Duodenal mucosa (tissue), 2 donors: Measurements from ENCODE around the gene XRN2.

Experiments used
- H3K27ac ChIP-seq: one replicate; pipeline ENCODE4 v1.7.0; 2013; ENCODE audit warnings: low read depth, low read length
- H3K27me3 ChIP-seq, 2 donors: one replicate each; pipeline ENCODE4 v1.7.0; 2013; ENCODE audit warnings: low read length in 2 of 2, control low read depth in 1 of 2; ENCODE audit not compliant: insufficient read depth in 2 of 2, control insufficient read depth in 1 of 2
- H3K36me3 ChIP-seq, 2 donors: one replicate each; pipeline ENCODE4 v1.7.0; 2013; ENCODE audit warnings: low read length in 2 of 2, control low read depth in 1 of 2; ENCODE audit not compliant: insufficient read depth in 2 of 2, control insufficient read depth in 1 of 2
- H3K4me1 ChIP-seq, 2 donors: one replicate each; pipeline ENCODE4 v1.7.0; 2013; ENCODE audit warnings: low read length in 2 of 2, control low read depth in 1 of 2; ENCODE audit not compliant: insufficient read depth in 2 of 2, control insufficient read depth in 1 of 2
- H3K4me3 ChIP-seq, 2 donors: one replicate each; pipeline ENCODE4 v1.7.0; 2013; ENCODE audit warnings: low read length in 2 of 2, low read depth in 1 of 2
- H3K9ac ChIP-seq, 2 donors: one replicate each; pipeline ENCODE4 v1.7.0; 2013; ENCODE audit warnings: low read length in 2 of 2, low read depth in 1 of 2
- H3K9me3 ChIP-seq, 2 donors: one replicate each; pipeline ENCODE4 v1.7.0; 2013; ENCODE audit warnings: low read length in 2 of 2, control low read depth in 1 of 2; ENCODE audit not compliant: control insufficient read depth in 1 of 2

Gene XRN2

GRCh38 chr20:21344206-21344900 lies 41.2 kb downstream of the XRN2 start:
- H3K4me1 ChIP-seq = no peaks in the 10 kb centered on the region
- H3K27ac ChIP-seq = no peak overlapping the region
- peaks cover 24 to 56% of the 10 kb centered on the region in 2 donors for H3K36me3 ChIP-seq
- H3K4me3 ChIP-seq = no peak overlapping the region
- H3K27me3 ChIP-seq = no peaks in the 10 kb centered on the region
- H3K9ac ChIP-seq = no peak overlapping the region
- H3K9me3 ChIP-seq = no peaks in the 10 kb centered on the region

DNA sequence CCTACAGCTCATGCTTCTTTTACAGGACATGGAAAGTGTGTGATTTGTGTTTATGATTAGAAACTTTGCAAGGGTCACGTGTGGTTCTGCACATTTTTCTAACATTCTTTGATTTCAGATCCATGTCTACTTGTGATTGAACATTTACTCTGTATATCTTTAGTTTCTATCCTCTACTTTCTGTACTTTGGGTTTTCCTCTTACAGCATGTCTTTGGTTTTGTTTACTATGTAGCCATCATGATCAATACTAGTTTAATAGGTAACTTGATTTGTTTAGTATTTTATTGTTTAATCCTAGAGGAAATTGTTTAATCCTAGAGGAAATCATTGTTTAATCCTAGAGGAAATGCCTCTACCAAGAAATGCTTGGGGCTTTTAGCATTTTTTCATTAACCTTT lies 41.8 kb downstream of the XRN2 start:
- Histone ChIP-seq H3K9me3 (no peaks in the 10 kb centered on the region), H3K9ac (no peak overlapping the region), H3K27ac (no peak overlapping the region), H3K36me3 (peaks cover 24 to 56% of the 10 kb centered on the region in 2 donors), H3K4me1 (no peaks in the 10 kb centered on the region), H3K4me3 (no peak overlapping the region), H3K27me3 (no peaks in the 10 kb centered on the region)

GRCh38 chr20:21352703-21353102 lies 49.6 kb downstream of the XRN2 start:
- peaks cover 5 to 42% of the 10 kb centered on the region in 2 donors for H3K36me3 ChIP-seq

GRCh38 chr20:21353236-21353635 lies 50.1 kb downstream of the XRN2 start:
- Histone ChIP-seq H3K9ac (no peak overlapping the region), H3K27me3 (no peaks in the 10 kb centered on the region), H3K9me3 (no peaks in the 10 kb centered on the region), H3K4me3 (no peak overlapping the region), H3K4me1 (no peaks in the 10 kb centered on the region), H3K36me3 (peaks cover 7 to 44% of the 10 kb centered on the region in 2 donors), H3K27ac (no peak overlapping the region)

More at GRCh38 chr20:21352703-21353102, 49.6 kb downstream of the XRN2 start:
- H3K9ac ChIP-seq = no peak overlapping the region
- H3K4me3 ChIP-seq = no peak overlapping the region
- no peak overlapping the region for H3K27ac ChIP-seq
- H3K4me1 ChIP-seq = no peaks in the 10 kb centered on the region
- no peaks in the 10 kb centered on the region for H3K9me3 ChIP-seq
- H3K27me3 ChIP-seq = no peaks in the 10 kb centered on the region

GRCh38 chr20:21355981-21356380 lies 52.9 kb downstream of the XRN2 start:
- Histone ChIP-seq H3K27me3 (no peaks in the 10 kb centered on the region), H3K9ac (no peak overlapping the region), H3K36me3 (peaks cover 9 to 43% of the 10 kb centered on the region in 2 donors), H3K4me1 (peaks cover 0 to 7% of the 10 kb centered on the region in 2 donors), H3K9me3 (no peaks in the 10 kb centered on the region), H3K4me3 (no peak overlapping the region), H3K27ac (no peak overlapping the region)

DNA sequence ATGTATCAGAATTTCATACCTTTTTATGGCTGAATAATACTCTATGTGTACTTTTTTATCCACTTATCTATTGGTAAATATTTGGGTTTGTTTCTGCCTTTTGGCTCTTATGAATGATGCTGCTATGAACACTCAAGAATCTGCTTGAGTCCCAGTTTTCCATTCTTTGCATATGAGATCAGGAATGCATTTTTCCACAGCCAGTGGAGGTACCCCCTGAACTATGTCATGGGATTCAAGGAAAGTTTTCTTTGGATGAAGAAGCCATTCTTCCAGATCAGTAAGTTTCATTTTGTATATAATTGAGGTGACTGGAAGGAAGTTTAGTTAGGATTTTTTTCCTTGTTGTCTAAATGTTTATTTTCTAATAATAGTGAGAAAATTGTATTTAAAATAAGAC lies 53.3 kb downstream of the XRN2 start:
- Histone ChIP-seq H3K4me3 (no peak overlapping the region), H3K9ac (no peak overlapping the region), H3K36me3 (peaks cover 9 to 43% of the 10 kb centered on the region in 2 donors), H3K9me3 (no peaks in the 10 kb centered on the region), H3K27ac (no peak overlapping the region), H3K27me3 (no peaks in the 10 kb centered on the region), H3K4me1 (peaks cover 0 to 7% of the 10 kb centered on the region in 2 donors)

DNA sequence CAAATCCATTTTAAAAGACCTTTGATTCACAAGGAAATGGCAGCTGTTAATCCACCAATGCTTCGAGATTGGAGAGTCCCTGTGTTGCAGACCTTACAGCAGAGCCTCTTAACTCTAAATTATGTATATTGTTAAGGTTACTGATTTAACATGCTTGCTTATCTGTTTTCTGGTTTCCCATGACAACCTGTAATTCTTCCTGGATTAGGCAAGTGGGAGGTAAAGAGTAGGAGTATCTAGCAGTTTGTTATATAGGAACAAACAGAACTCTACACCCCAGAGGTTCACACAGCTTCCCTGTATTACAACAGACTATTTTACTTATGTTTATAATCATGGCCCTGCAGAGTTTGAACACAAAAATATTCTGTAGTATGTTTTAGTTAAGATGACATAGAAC lies 54.7 kb downstream of the XRN2 start:
- peaks cover 0 to 7% of the 10 kb centered on the region in 2 donors for H3K4me1 ChIP-seq
- H3K27me3 ChIP-seq = no peaks in the 10 kb centered on the region
- no peak overlapping the region for H3K27ac ChIP-seq
- H3K4me3 ChIP-seq = no peak overlapping the region
- H3K9ac ChIP-seq = no peak overlapping the region
- H3K36me3 ChIP-seq = peaks cover 9 to 49% of the 10 kb centered on the region in 2 donors
- no peaks in the 10 kb centered on the region for H3K9me3 ChIP-seq

- no peak overlapping the region for H3K4me3 ChIP-seq
- peaks cover 9 to 54% of the 10 kb centered on the region in 2 donors for H3K36me3 ChIP-seq
- no peaks in the 10 kb centered on the region for H3K9me3 ChIP-seq
- no peak overlapping the region for H3K9ac ChIP-seq
- H3K4me1 ChIP-seq = peaks cover 0 to 7% of the 10 kb centered on the region in 2 donors
- no peak overlapping the region for H3K27ac ChIP-seq
- no peaks in the 10 kb centered on the region for H3K27me3 ChIP-seq
Measured at GRCh38 chr20:21358737-21359136, 55.6 kb downstream of the XRN2 start.

- peaks cover 0 to 7% of the 10 kb centered on the region in 2 donors for H3K4me1 ChIP-seq
- no peaks in the 10 kb centered on the region for H3K27me3 ChIP-seq
- no peak overlapping the region for H3K4me3 ChIP-seq
- H3K9me3 ChIP-seq = no peaks in the 10 kb centered on the region
- H3K9ac ChIP-seq = no peak overlapping the region
- peaks cover 12 to 57% of the 10 kb centered on the region in 2 donors for H3K36me3 ChIP-seq
- no peak overlapping the region for H3K27ac ChIP-seq
Measured at GRCh38 chr20:21360705-21361104, 57.6 kb downstream of the XRN2 start.

DNA sequence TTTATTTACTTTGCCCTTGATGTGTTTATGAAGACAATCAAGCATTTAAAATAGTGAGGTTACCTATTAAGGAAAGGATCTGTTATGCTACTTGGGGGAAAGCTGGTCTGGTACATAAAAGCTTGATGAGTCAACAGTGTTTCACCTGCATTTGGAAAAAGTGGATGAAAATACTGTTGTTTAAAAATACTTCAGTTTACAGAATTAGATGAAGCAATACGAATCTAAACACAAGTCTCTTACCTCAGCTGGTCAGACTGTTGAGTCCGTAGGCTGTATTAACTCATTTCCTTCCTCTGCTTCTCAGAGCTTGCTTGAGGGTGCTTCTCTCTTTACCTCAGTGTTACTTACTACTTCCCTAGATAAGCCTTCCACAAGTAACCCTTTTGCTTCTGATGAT lies 58.1 kb downstream of the XRN2 start:
- H3K36me3 ChIP-seq = peaks cover 12 to 53% of the 10 kb centered on the region in 2 donors
- no peak overlapping the region for H3K4me3 ChIP-seq
- H3K27ac ChIP-seq = no peak overlapping the region
- no peak overlapping the region for H3K9ac ChIP-seq
- no peaks in the 10 kb centered on the region for H3K27me3 ChIP-seq
- no peaks in the 10 kb centered on the region for H3K9me3 ChIP-seq
- H3K4me1 ChIP-seq = peaks cover 0 to 7% of the 10 kb centered on the region in 2 donors
